ENCODE measurements around the gene MRPL20. TPM values are rescaled to one million over a fixed set of nuclear protein-coding genes. Genes with fewer than 3 reads are reported as not detected.

The MRPL20 gene
- total RNA-seq, 1 experiment from 2014 or later: 90.8 TPM

DNA sequence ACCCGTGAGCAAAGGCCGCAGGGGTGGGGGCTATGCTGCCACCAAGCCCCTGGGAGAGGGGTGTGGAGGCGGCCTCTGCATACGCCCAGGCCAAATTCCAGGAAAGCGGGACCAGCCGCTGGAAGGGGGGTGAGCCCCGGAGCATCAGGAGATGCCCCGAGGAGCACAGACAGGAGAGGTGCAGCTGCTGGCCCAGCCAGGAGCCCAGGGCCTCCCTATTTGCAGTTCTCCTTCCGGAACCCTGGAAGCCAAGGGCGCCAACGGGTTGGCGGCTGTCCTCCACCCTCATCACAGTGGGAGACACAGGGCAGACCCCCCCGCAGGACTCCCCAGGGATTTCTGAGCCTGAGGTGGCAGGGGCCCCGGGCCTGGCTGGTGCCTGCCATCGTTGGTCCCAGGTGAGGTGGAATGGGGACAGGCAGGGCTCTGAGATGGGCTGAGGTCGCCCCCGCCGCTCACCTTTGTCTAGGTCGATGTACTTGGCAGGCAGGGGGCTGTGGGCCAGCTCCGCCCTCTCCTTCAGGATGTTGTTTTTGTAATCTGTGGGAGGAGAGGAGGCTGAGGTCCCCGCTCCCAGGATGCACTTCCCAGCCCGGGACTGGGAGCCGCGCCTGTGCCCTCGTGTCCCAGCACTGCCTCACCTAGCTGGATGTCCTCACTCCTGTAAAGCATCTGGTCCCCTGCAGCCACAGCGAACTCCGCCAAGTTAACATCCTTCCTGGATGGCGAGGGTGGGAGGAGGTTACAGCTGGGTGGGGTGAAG, 53.5 kb downstream of the MRPL20 start:
- Histone ChIP-seq H3F3A (ENCODE audit: insufficient read depth, low read depth) (peaks cover 32% of the 10 kb centered on the region; the same call in 1 of the 2 replicates), H3K4me1 (replicated peaks; ENCODE audit: insufficient read depth) (peaks cover 4% of the 10 kb centered on the region), H3K4me3 (no peak overlapping the region), H4K20me1 (ENCODE audit: insufficient read depth) (no peaks in the 10 kb centered on the region), H3K27me3 (ENCODE audit: insufficient read depth, low read depth) (no peaks in the 10 kb centered on the region), H3K9me2 (ENCODE audit: insufficient read depth) (no peaks in the 10 kb centered on the region), H3K4me2 (no peak overlapping the region), H3K9me3 (ENCODE audit: insufficient read depth, low read depth) (no peaks in the 10 kb centered on the region), H3K36me3 (ENCODE audit: low read depth) (no peaks in the 10 kb centered on the region), H3K79me2 (ENCODE audit: low read depth) (peaks cover 9% of the 10 kb centered on the region; the same call in 1 of the 2 replicates), H2AFZ (no peak overlapping the region), H3K27ac (no peak overlapping the region)
- DNase-seq: no peak
- BruUV-seq (replicated peaks): no TSS peak
- POLR2A ChIA-PET (ENCODE audit: unreplicated experiment): no interaction called here
- intact Hi-C loops (cut with micrococcal nuclease; ENCODE audit: unreplicated experiment): no loop called here
- TF ChIP-seq EZH2 (IDR thresholded peaks at IDR 0.05; ENCODE audit: low read depth): no peak
- TF ChIP-seq, protein P1, sequence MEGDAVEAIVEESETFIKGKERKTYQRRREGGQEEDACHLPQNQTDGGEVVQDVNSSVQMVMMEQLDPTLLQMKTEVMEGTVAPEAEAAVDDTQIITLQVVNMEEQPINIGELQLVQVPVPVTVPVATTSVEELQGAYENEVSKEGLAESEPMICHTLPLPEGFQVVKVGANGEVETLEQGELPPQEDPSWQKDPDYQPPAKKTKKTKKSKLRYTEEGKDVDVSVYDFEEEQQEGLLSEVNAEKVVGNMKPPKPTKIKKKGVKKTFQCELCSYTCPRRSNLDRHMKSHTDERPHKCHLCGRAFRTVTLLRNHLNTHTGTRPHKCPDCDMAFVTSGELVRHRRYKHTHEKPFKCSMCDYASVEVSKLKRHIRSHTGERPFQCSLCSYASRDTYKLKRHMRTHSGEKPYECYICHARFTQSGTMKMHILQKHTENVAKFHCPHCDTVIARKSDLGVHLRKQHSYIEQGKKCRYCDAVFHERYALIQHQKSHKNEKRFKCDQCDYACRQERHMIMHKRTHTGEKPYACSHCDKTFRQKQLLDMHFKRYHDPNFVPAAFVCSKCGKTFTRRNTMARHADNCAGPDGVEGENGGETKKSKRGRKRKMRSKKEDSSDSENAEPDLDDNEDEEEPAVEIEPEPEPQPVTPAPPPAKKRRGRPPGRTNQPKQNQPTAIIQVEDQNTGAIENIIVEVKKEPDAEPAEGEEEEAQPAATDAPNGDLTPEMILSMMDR (conservative IDR thresholded peaks at IDR 0.05): no peak
- CTCF ChIA-PET: no interaction called here

DNA sequence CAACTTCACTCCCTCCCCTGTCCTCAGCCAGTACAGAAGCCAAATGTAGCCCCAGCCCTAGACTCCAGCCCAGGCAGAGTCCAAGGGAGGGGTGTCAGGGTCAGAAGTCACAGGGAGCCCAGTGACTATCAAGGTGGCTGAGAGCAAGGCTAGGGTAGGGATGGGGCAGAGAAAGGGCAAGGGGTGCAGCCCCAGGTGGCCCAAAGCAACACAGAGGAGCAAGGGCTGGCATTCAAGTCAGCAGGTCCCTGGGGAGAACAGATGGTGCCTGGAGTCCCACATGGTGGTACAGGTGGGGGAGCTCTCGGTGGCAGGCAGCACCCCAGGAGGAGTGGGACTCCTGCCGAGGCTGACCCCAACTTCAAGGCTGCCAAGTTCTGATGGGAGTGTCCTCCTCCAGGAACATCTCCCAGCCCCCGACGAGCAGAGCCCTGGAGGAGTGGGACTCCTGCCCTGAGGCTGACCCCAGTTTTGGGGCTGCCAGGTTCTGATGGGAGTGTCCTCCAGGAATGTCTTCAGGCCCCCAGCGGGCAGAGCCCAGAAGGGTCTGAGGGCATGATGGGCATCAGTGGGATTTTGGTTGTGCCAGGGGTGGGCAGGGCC, 54.2 kb downstream of the MRPL20 start:
- Histone ChIP-seq H3F3A (ENCODE audit: insufficient read depth, low read depth) (peaks cover 37% of the 10 kb centered on the region), H3K27ac (no peak overlapping the region), H3K4me1 (replicated peaks; ENCODE audit: insufficient read depth) (peaks cover 4% of the 10 kb centered on the region), H3K9me3 (ENCODE audit: insufficient read depth, low read depth) (no peaks in the 10 kb centered on the region), H3K27me3 (ENCODE audit: insufficient read depth, low read depth) (no peaks in the 10 kb centered on the region), H3K36me3 (ENCODE audit: low read depth) (no peaks in the 10 kb centered on the region), H3K9me2 (ENCODE audit: insufficient read depth) (no peaks in the 10 kb centered on the region), H4K20me1 (ENCODE audit: insufficient read depth) (no peaks in the 10 kb centered on the region), H2AFZ (no peak overlapping the region), H3K4me2 (no peak overlapping the region), H3K79me2 (ENCODE audit: low read depth) (peaks cover 16% of the 10 kb centered on the region), H3K4me3 (no peak overlapping the region)
- intact Hi-C loops (cut with micrococcal nuclease; ENCODE audit: unreplicated experiment): no loop called here
- DNase-seq: no peak
- ChIA-PET CTCF (no interaction called here), POLR2A (ENCODE audit: unreplicated experiment) (no interaction called here)
- BruUV-seq (replicated peaks): no TSS peak
- no peak for TF ChIP-seq EZH2 (IDR thresholded peaks at IDR 0.05; ENCODE audit: low read depth)
- TF ChIP-seq, protein P1 (conservative IDR thresholded peaks at IDR 0.05): no peak

Other genes starting within 250 kb of the MRPL20 start
- gene TTLL10, start 233.4 kb downstream of the MRPL20 start, total RNA-seq (2021): 4.0 and 5.8 TPM in 2 replicates
- 6.9 and 14.1 TPM in 2 replicates for gene TNFRSF18, start 200.7 kb downstream of the MRPL20 start, total RNA-seq (2021)
- 0.20 and 0.38 TPM in 2 replicates for gene TNFRSF4, start 193.1 kb downstream of the MRPL20 start, total RNA-seq (2021)
- gene SDF4, start 175.3 kb downstream of the MRPL20 start, total RNA-seq (2021): 133 and 139 TPM in 2 replicates
- gene B3GALT6, start 175.1 kb downstream of the MRPL20 start, total RNA-seq (2021): 16.2 and 20.8 TPM in 2 replicates
- 5.2 and 11.8 TPM in 2 replicates for gene C1QTNF12, start 160.6 kb downstream of the MRPL20 start, total RNA-seq (2021)
- gene UBE2J2, start 133.4 kb downstream of the MRPL20 start, total RNA-seq (2021): 54.2 and 55.0 TPM in 2 replicates
- gene SCNN1D, start 126.9 kb downstream of the MRPL20 start, total RNA-seq (2021): 4.2 and 4.3 TPM in 2 replicates
- 53.5 and 54.8 TPM in 2 replicates for gene ACAP3, start 99.4 kb downstream of the MRPL20 start, total RNA-seq (2021)
- gene PUSL1, start 98.7 kb downstream of the MRPL20 start, total RNA-seq (2021): 18.0 and 18.9 TPM in 2 replicates
- gene INTS11, start 82.6 kb downstream of the MRPL20 start, total RNA-seq (2021): 130 and 150 TPM in 2 replicates
- 33.7 and 37.0 TPM in 2 replicates for gene CPTP, start 82.5 kb downstream of the MRPL20 start, total RNA-seq (2021)
- gene TAS1R3, start 76.0 kb downstream of the MRPL20 start, total RNA-seq (2021): 0.57 and 1.2 TPM in 2 replicates
- 95.8 and 98.4 TPM in 2 replicates for gene DVL1, start 57.9 kb downstream of the MRPL20 start, total RNA-seq (2021)
- gene MXRA8, start 48.7 kb downstream of the MRPL20 start, total RNA-seq (2021): 0.55 and 0.80 TPM in 2 replicates
- gene AURKAIP1, start 32.1 kb downstream of the MRPL20 start, total RNA-seq (2021): 164 and 210 TPM in 2 replicates
- 162 and 183 TPM in 2 replicates for gene CCNL2, start 8.0 kb downstream of the MRPL20 start, total RNA-seq (2021)
- 14.7 and 18.9 TPM in 2 replicates for gene ANKRD65, start 14.0 kb upstream of the MRPL20 start, total RNA-seq (2021)
- gene VWA1, start 28.4 kb upstream of the MRPL20 start, total RNA-seq (2021): 56.6 and 65.9 TPM in 2 replicates
- gene ATAD3C, start 42.4 kb upstream of the MRPL20 start, total RNA-seq (2021): 4.0 and 4.2 TPM in 2 replicates
- gene ATAD3B, start 64.5 kb upstream of the MRPL20 start, total RNA-seq (2021): 28.5 and 32.8 TPM in 2 replicates
- gene ATAD3A, start 104.9 kb upstream of the MRPL20 start, total RNA-seq (2021): 36.6 and 43.6 TPM in 2 replicates
- gene TMEM240, start 133.3 kb upstream of the MRPL20 start, total RNA-seq (2021): 4.4 and 8.3 TPM in 2 replicates
- gene SSU72, start 167.6 kb upstream of the MRPL20 start, total RNA-seq (2021): 139 and 145 TPM in 2 replicates
- gene FNDC10, start 192.8 kb upstream of the MRPL20 start, total RNA-seq (2021): 5.4 and 7.8 TPM in 2 replicates
- gene MIB2, start 208.2 kb upstream of the MRPL20 start, total RNA-seq (2021): 75.0 and 92.8 TPM in 2 replicates
- gene MMP23B, start 224.9 kb upstream of the MRPL20 start, total RNA-seq (2021): 4.6 and 4.9 TPM in 2 replicates

Measured in PC-9 (cell line).